Measurements from ENCODE around the gene NCS1.
A peak's percentile ranks its signal among the peaks of the same experiment; 100 is the strongest.

The NCS1 gene

DNA sequence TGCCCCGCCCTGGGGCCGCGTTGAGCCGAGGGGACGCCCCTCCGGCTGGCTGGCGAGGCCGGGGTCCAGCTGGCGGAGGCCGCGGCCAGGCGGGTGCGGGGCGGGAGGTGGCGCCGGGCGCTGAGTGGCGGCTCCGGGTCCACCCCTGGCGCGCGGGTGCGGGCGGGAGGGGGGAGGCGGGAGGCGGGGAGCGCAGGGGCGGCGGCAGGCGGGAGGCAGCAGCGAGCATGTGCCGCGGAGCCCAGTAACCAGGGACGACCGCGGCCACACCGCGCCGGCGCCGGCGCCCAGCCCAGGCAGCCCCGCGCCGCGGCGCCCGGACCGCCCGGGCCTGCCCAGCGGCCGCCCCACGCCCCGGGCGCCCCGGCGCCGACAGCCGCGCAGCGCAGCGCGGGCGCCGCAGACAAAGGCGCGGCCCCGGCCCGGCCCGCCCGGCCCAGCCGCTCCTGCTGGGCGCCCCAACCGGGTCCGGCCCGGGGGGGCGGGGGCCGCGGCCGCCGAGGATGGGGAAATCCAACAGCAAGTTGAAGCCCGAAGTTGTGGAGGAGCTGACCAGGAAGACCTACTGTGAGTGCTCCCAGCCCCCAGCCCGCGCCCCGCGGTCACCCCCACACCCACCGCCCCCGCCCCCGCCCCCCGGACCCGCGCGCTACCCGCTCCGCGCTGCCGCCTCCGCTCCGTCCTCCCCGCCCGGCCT, at the start of gene NCS1:
Gene NCS1, plus strand, starts transcription at position 244 of the 697 bp plus-strand sequence. Its CDS starts 260 bp downstream, at position 504.
- Mint-ChIP-seq H3K36me3 (ENCODE audit: low read depth) (no peaks in the 10 kb centered on the region), H3K4me3 (peak within 1 kb of the TSS; percentile 37), H3K27ac (peak within 1 kb of the TSS; percentile 46), H3K4me1 (ENCODE audit: low read depth) (peaks cover 4% of the 10 kb centered on the region), H3K9me3 (no peaks in the 10 kb centered on the region), H3K27me3 (ENCODE audit: low read depth) (peaks cover 48% of the 10 kb centered on the region)

DNA sequence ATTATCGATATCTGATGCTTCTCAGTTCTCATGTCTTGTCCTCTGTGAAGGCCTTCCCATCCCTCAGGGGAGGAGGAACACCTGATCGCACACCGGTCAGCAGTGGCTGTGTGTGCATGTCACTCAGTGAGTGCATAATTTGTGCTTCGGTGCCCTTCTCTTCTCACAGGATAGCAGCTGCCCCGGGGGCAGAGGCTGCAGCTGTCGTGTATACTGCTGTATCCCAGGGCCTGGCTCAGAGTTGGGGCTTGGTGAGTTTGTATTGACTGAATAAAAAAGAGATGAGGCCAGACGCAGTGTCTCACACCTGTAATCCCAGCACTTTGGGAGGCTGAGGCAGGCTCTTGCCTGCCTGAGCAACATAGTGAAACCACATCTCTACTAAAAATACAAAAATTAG, 49.7 kb upstream of the NCS1 start:
- Mint-ChIP-seq H3K36me3 (ENCODE audit: low read depth) (peaks cover 19% of the 10 kb centered on the region), H3K4me3 (no peak overlapping the region), H3K9me3 (no peaks in the 10 kb centered on the region), H3K4me1 (ENCODE audit: low read depth) (peaks cover 10% of the 10 kb centered on the region), H3K27me3 (ENCODE audit: low read depth) (no peaks in the 10 kb centered on the region), H3K27ac (no peak overlapping the region)

DNA sequence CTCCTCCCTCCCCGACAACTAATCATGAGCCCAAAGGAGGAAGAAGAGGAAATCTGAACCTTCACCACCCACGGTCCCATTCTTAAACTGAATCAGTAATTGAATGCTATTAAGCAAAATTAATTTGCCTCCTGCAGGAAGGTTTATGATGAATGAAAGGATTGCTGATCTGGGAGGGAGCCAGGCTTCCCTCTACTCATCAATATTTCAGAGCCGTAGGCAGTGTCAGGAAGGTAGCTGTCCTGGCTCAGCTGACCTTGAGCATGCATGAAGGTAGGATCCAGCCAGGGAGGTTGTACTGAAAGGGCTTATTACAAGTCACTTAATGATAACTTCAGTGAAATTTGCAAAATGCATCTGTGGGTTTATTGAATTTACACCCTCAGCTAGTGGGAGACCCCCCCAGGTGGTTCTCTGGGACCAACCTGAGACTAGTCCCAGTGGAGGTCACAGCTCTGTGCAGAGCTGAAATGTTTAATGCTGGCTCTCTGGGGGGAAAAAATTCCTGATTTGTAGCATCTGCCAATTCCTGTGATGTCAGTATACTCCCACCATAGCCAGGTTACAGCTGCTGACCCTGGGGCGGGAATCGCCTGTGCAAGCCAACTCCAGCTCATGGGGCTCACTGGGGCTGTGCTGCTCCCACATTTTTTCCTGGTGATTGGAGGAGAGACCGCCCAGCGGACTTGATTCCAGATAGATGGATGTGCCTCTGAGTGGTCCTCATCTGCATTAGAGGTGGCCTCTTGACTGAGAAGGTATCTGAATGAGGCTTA, 47.9 kb upstream of the NCS1 start:
- Mint-ChIP-seq H3K36me3 (ENCODE audit: low read depth) (peaks cover 22% of the 10 kb centered on the region), H3K27ac (no peak overlapping the region), H3K27me3 (ENCODE audit: low read depth) (no peaks in the 10 kb centered on the region), H3K4me3 (no peak overlapping the region), H3K4me1 (ENCODE audit: low read depth) (peaks cover 25% of the 10 kb centered on the region), H3K9me3 (no peaks in the 10 kb centered on the region)

DNA sequence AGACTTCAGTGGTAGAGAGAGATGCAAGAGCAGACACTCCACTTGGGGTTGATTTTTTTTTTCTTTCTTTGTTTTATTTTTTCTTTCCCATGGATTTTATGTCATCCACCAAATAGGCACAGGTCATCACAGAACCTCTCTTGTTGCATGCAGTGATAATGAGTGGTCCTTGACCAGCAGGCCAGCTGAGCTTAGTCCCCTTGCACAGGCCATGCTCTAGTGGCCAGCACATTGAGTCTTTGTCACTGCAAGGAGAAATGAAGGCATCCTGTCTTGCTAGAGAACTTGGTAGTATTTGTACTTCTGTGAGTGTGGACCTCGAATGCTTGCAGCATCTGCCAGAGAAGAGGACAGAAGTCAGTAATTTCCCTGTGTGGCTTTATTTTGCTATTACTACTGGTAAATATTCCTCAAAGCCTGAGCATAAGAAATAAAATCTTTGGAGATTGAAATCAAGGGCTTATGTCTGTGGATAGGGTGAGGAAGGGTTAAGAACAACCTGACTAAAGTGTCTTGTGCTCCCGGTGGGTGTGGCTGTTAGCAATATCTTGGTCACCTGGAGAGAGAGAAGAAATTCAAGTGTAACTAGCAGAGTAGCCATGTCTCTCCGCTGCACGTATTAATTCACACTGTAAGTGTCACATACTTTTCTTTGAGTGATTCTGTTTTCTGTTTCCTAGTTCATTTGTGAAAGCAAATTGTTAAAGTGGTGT, 45.3 kb upstream of the NCS1 start:
- Mint-ChIP-seq H3K36me3 (ENCODE audit: low read depth) (peaks cover 29% of the 10 kb centered on the region), H3K27ac (peak overlapping the region; percentile 61), H3K9me3 (no peaks in the 10 kb centered on the region), H3K4me1 (ENCODE audit: low read depth) (peaks cover 40% of the 10 kb centered on the region), H3K27me3 (ENCODE audit: low read depth) (no peaks in the 10 kb centered on the region), H3K4me3 (no peak overlapping the region)

DNA sequence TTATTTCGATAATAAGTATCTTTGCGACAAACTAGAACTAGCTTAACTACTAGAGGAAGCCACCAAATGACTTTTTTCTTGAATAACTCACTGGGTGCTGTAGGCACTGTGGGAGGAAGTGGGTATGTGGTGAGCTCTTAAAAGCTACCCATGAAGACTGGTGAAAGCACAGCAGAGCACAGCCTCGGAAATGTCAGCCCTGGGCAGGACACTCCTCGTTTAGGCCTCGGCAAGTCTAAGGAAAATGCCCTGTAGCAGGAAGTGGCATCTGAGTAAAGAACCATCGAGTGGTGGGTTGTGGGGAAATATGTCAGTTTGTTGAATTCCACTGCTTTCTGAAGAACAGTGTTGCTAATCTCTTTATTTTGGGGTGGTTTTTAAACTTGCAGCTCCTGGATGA, 44.0 kb upstream of the NCS1 start:
- H3K36me3 Mint-ChIP-seq (ENCODE audit: low read depth) = peaks cover 33% of the 10 kb centered on the region
- no peaks in the 10 kb centered on the region for H3K9me3 Mint-ChIP-seq
- H3K4me1 Mint-ChIP-seq (ENCODE audit: low read depth) = peaks cover 40% of the 10 kb centered on the region
- H3K27ac Mint-ChIP-seq = peak overlapping the region; percentile 92
- peak overlapping the region; percentile 68 for H3K4me3 Mint-ChIP-seq
- no peaks in the 10 kb centered on the region for H3K27me3 Mint-ChIP-seq (ENCODE audit: low read depth)

DNA sequence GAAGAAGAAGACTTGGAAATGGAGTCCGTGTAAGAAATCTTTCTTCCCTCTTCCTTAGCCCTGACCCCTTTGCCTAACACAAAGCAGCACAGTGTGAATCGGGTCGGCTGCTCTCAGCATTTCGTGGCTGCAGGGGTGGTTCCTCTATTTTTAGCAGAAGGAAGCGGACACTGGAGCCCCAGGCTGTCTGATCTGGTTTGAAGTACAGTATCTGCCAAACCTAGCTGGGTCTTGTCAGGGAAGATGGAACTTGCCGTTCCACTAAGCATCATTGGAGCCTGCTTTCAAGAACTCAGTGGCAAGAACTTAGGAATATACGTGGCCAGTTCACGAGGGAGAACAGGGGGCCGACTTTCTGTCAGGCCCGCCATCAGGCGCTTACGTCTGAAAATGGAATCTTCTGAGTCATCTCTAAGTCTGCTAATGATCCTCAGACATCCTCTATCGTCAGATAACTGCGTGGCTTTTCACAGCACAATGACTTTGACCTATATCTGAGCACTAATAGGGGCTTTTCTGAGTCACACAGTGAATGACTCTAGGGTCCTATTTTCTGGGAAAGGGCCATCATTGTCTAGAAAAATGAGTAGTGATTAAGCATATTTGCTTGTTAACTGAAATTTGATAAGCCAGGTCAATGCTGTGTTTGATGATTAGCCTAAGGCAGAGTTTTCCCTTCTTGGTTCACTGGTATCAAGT, 43.3 kb upstream of the NCS1 start:
- Mint-ChIP-seq H3K27ac (peak overlapping the region; percentile 92), H3K27me3 (ENCODE audit: low read depth) (no peaks in the 10 kb centered on the region), H3K36me3 (ENCODE audit: low read depth) (peaks cover 39% of the 10 kb centered on the region), H3K9me3 (no peaks in the 10 kb centered on the region), H3K4me3 (peak overlapping the region; percentile 68), H3K4me1 (ENCODE audit: low read depth) (peaks cover 40% of the 10 kb centered on the region)

DNA sequence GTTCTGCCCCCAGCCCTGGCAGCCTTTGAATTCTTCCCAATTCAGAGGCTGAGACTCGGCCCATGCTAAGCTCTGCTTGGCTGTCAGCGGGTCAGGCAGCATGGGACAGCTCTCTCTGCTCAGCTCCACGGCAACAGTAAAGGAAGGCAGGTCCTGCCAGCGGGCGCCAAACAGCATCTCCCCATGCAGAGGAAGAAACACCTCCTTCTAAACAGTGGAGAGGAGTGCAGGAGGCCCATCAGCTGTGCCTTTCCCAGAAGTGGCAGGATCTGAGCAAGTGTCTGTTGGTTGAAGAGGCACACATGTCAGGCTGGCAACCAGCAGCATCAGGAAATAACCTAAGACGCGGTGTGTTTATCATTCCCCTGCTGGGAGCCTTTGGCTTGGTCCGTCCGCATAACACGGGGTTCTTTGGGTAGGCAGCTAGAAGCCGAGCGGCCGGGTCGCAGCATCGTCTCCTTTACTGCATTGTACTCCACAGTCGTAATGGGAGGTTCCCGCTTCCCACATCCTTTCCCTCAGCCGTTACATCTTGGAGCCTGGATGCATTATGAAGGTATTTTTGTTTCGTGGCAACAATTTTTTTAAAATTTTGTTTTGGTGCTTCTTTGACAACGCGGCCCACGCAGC, 42.7 kb upstream of the NCS1 start:
- no peaks in the 10 kb centered on the region for H3K9me3 Mint-ChIP-seq
- H3K36me3 Mint-ChIP-seq (ENCODE audit: low read depth) = peaks cover 41% of the 10 kb centered on the region
- peak overlapping the region; percentile 92 for H3K27ac Mint-ChIP-seq
- H3K4me3 Mint-ChIP-seq = peak overlapping the region; percentile 68
- H3K4me1 Mint-ChIP-seq (ENCODE audit: low read depth) = peaks cover 40% of the 10 kb centered on the region
- H3K27me3 Mint-ChIP-seq (ENCODE audit: low read depth) = no peaks in the 10 kb centered on the region

DNA sequence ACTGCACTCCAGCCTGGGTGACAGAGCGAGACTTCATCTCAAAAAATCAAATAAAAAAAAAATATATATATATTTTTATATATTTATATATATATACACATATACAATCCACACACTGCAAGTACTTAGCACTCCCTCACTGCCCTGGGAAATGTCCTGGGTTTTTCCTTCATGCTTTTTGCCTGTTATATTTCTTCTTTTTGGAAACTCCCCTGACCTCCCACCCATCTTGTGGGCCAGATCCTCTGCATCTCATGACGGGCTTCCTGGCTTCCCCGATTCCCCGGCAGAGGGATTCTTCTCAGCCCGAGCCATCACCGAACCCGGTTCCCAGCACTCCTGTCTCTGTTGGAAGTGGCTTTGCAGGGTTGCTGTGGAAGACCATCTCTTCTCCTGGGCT, 39.5 kb upstream of the NCS1 start:
- Mint-ChIP-seq H3K27me3 (ENCODE audit: low read depth) (no peaks in the 10 kb centered on the region), H3K36me3 (ENCODE audit: low read depth) (peaks cover 54% of the 10 kb centered on the region), H3K4me3 (no peak overlapping the region), H3K9me3 (no peaks in the 10 kb centered on the region), H3K27ac (no peak overlapping the region), H3K4me1 (ENCODE audit: low read depth) (peaks cover 37% of the 10 kb centered on the region)

DNA sequence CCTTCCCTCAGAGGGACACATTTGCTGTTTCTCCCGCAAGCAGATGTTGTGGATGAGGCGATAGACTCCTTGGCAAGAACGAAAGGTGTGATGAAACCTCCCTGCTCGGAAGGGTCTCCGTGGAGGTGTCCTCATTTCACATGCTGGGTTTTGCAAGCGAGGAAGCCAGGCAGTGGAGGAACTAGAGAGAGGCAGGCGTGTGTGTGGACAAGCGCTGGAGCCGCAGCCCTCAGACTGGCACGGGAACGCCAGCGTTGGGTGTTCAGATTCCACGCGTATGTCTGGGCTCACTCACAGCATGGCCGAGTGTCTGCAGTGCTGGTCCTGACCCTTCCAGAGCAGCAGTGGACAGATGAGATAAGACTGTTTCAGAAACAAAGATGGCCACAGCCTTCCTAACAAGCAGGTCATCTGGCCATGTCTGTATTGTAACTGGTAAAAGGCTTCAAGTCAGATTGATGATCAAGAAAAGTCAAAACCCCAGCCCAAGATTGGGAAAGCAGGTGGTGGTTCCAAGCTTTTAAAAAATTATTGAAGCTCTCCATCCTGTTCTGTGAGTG, 35.0 kb upstream of the NCS1 start:
- H3K27ac Mint-ChIP-seq = no peak overlapping the region
- H3K4me1 Mint-ChIP-seq (ENCODE audit: low read depth) = peaks cover 22% of the 10 kb centered on the region
- peaks cover 35% of the 10 kb centered on the region for H3K36me3 Mint-ChIP-seq (ENCODE audit: low read depth)
- H3K27me3 Mint-ChIP-seq (ENCODE audit: low read depth) = no peaks in the 10 kb centered on the region
- H3K9me3 Mint-ChIP-seq = no peaks in the 10 kb centered on the region
- H3K4me3 Mint-ChIP-seq = no peak overlapping the region

DNA sequence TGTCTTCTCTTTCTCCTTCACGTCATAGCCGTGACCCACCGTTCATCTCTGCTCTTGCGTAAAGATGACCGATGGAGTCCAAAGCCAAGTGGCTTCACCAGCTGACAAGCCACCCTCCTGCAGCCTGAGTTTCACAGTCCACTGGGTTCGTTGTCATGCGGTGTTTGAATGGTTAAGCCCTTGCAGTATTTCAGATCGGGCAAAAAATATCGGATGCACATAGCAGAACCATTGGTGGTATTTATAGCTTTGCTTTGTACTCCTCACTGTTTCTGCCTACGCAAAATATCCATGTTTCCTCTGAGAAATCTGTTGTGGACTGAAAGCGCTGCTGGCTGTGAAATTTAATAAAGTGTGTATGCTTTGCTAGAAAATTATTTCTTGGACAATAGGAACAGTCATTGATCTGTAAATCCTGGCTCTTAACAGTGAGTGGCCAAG, 34.5 kb upstream of the NCS1 start:
- Mint-ChIP-seq H3K27me3 (ENCODE audit: low read depth) (no peaks in the 10 kb centered on the region), H3K4me1 (ENCODE audit: low read depth) (peaks cover 22% of the 10 kb centered on the region), H3K4me3 (no peak overlapping the region), H3K27ac (no peak overlapping the region), H3K36me3 (ENCODE audit: low read depth) (peaks cover 35% of the 10 kb centered on the region), H3K9me3 (no peaks in the 10 kb centered on the region)

DNA sequence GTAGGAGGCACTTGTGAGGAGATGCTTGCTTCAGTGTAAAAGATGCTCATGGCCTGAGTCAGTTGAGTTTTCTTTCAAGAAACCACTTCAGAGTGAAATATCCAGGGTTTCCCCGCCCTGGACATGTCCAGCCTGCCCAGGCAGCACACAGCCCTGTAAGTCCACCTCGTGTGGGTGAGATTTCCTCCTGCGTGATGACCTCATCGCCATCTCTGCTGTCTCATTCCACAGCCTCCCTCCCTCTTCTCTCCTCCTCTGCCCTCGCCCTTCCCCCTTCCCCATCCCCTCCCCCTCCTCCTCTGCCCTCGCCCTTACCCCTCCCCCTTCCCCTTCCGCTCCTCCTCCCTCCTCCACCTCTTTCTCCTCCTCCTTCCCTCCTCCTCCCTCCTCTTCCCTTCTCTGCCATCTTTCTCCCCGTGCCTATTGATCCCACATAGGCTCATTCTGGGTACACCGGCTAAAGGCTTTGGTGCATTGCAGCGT, 34.0 kb upstream of the NCS1 start:
- no peaks in the 10 kb centered on the region for H3K27me3 Mint-ChIP-seq (ENCODE audit: low read depth)
- H3K36me3 Mint-ChIP-seq (ENCODE audit: low read depth) = peaks cover 30% of the 10 kb centered on the region
- H3K4me1 Mint-ChIP-seq (ENCODE audit: low read depth) = peaks cover 22% of the 10 kb centered on the region
- H3K4me3 Mint-ChIP-seq = no peak overlapping the region
- H3K9me3 Mint-ChIP-seq = no peaks in the 10 kb centered on the region
- H3K27ac Mint-ChIP-seq = no peak overlapping the region

DNA sequence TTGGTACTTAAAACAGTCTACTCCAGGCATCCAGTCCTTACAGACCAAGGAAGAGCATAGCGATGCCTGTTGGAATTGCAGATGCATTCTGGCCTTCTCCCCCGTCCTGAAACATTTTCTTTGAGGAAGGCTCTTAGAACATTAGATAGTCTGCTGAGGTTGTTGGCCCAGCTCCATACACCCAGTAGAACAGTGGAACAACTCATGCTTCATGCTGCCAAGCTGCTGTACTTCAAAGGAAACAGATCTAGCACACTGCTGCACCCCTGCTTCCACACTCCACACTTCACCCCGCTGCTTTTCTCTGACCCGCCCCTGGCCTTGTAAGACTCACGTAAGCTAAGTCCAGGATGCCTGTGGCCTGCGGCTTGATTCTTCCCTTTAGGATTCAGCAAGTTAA, 33.4 kb upstream of the NCS1 start:
- H3K9me3 Mint-ChIP-seq = no peaks in the 10 kb centered on the region
- peaks cover 25% of the 10 kb centered on the region for H3K36me3 Mint-ChIP-seq (ENCODE audit: low read depth)
- no peak overlapping the region for H3K4me3 Mint-ChIP-seq
- peaks cover 25% of the 10 kb centered on the region for H3K4me1 Mint-ChIP-seq (ENCODE audit: low read depth)
- peak overlapping the region; percentile 36 for H3K27ac Mint-ChIP-seq
- H3K27me3 Mint-ChIP-seq (ENCODE audit: low read depth) = peaks cover 4% of the 10 kb centered on the region

DNA sequence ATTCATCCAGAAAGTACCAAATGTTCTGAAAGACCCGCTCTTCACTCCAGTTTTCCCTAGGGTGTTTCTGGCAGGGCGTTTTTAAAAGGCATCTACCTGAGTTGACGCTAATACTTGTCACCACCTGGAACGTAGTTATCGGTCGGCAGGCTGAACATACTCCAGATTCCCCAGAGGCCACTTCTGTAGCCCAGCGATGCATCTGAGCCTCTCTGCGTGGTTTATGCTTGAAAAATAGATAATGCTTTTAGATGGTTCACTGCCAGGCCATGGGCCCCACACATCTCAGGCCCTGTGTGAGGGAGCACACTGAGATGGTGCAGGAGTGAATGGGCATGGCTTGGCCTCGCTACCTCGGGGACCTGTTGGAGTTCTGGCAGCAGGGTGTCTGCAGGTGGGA, 33.0 kb upstream of the NCS1 start:
- Mint-ChIP-seq H3K4me3 (no peak overlapping the region), H3K9me3 (no peaks in the 10 kb centered on the region), H3K27ac (no peak overlapping the region), H3K27me3 (ENCODE audit: low read depth) (peaks cover 9% of the 10 kb centered on the region), H3K36me3 (ENCODE audit: low read depth) (peaks cover 23% of the 10 kb centered on the region), H3K4me1 (ENCODE audit: low read depth) (peaks cover 28% of the 10 kb centered on the region)
